ENCODE results near the gene CELF2.

The CELF2 gene

GRCh38 chr10:11255156-11255555 is 237.5 kb downstream of the CELF2 start:
- DNase-seq = no peak

- peak; percentile 1 for DNase-seq
Observed at GRCh38 chr10:11255796-11256444, 238.2 kb downstream of the CELF2 start.

GRCh38 chr10:11256896-11257295 is 239.2 kb downstream of the CELF2 start:
- DNase-seq = no peak

DNA sequence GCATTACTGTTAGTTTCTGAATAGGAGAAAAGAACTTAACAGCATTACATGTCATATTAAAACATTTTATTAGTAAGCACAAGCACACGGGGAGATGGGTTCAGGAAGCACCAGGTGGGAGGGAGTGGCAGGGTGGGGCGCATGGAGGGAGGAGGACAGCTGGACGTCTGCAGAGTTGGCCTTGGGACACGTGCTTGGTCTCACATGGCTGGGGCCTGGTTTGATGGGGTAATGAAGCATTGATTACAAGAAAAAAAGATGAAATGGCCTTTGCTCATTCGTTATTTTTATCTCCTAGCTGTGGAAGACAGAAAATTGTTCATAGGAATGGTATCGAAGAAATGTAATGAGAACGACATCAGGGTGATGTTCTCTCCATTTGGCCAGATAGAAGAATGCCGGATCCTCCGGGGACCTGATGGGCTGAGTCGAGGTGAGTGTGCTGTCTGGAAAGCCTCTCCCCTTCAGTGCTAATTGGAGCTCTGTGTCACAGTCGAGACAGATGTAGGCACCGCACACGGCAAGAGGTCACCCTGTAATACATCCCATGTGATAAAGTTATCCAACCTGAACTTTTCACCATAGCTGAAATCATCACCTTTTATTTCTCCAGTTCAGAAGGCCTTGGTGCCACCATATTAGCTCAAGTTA is 239.9 kb downstream of the CELF2 start:
- DNase-seq = no peak

- DNase-seq = no peak
Observed at GRCh38 chr10:11260170-11260569, 242.5 kb downstream of the CELF2 start.

GRCh38 chr10:11261143-11261542 is 243.5 kb downstream of the CELF2 start:
- DNase-seq = no peak

DNA sequence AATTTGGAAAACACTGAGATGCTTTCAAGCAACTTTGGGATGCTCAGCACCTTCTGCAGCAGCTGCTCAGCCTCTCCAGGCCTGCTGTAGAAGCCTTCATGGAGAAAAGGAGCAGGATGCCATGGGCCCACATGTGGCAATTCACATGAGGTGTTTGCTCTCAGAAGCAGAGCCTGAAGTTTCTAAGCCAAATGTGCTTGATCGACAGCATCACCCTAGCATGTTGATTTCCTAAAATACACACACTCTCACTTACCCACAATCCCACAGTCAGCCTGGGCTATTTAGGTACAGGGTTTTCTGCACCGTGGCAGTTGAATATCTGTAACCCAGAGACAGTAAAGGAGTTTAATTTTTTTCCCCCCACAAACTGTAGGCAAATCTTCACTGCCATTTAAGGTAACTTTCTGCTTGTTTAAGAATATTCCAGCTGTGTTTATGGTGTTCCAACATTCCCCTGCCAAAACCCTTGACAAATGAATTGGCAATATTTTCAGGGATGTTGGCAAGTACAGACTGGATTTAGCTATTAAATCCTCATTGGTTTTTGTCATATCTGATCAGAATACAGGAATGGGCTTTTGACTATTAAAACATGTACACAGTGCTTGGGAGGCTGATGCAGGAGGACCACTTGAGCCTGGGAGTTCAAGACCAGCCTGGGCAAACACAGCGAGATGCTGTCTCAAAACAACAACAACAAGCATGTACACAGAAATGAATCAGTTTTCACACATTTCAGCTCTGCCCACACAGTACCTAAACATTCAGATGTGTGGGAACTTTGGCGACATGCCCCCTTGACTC is 244.2 kb downstream of the CELF2 start:
- DNase-seq = no peak

GRCh38 chr10:11262494-11263345 is 245.0 kb downstream of the CELF2 start:
- no peak for DNase-seq

DNA sequence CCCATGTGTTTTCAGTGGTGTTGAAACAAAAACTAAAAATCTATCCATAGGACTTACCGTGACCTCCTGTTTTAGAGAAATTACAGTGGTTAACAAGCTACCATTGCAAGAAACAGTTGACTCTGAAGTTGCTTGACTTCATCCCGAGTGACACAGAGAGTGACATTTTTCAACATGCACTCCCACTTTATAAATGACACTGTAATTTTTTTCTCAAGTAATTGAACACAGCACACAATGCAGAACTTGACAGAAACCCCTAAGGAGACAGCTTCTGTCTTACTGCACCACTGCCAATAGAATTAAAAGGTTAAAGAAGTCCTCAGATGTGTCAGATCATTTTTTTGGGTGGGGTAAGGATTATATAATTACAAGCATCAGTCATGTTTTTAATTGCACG is 246.1 kb downstream of the CELF2 start:
- no peak for DNase-seq

- DNase-seq = no peak
Observed at GRCh38 chr10:11264296-11265048, 246.8 kb downstream of the CELF2 start.

- DNase-seq = no peak
Observed at GRCh38 chr10:11265484-11265883, 247.8 kb downstream of the CELF2 start.

GRCh38 chr10:11266426-11266825 is 248.8 kb downstream of the CELF2 start:
- DNase-seq = no peak

DNA sequence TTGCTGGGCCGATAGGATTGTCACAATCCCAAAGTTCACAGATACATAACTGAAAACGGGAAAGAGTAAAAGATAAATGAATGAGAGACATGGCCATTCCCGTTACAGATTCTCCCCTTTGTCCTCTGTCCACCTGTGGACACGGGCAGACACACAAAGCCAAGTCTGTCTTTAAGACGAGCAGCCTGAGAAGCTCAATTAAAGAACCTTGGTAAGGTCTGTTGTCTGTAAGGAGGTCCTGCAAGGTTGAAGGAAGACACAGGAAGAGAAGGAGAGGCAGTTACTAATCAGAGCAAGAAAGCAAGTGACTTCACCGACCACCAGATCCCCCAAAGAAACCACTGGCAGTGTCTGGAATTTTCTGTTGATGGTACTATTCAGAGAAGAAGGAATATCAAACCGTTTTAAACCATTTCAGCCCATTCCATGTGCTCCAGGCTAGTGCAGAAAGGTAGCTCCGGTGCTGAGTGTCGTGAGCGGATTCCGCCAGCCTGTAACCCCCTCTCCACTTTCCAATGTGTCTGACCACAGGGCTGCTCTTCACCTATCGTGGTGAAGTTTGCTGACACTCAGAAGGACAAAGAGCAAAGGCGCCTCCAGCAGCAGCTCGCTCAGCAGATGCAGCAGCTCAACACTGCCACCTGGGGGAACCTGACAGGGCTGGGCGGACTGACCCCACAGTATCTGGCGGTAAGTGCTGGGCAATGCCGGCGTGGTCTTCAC is 252.6 kb downstream of the CELF2 start:
- DNase-seq = peak; percentile 1

DNA sequence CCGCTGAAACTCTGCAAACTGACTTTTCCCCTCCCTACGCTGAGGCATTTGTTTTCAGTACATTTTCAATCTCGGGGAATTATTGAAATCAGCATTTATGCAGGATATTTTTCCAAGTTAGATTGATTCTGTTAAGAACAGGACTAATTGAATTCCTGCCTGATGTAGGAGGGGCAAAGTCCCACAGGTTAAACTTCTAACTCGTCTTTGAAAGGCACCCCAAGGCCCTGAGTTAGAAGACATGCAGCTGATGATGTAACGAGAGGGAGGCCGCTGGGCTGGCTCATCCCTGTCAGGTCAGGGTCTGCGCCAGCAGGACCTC is 253.1 kb downstream of the CELF2 start:
- DNase-seq = no peak

DNA sequence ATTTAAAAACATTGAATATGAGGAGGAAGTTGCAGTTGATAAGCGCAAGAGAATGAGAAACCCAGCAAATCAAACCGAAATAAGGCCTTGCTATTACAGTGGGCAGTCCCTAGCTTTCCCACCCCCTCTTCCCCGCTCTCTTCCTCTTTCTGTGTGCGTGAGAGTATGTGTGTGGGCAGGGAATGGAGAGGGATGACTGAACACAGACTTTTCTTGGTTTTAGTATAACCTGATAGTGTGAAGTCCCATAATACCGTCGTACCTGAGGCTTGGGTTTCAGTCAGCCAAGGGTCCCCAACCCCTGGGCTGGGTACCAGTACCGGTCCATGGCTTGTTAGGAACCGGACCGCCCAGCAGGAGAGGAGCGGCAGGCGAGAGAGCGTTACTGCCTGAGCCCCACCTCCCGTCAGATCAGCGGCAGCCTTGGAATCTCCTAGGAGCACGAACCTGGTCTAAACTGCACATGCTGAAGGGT is 255.3 kb downstream of the CELF2 start:
- no peak for DNase-seq

DNA sequence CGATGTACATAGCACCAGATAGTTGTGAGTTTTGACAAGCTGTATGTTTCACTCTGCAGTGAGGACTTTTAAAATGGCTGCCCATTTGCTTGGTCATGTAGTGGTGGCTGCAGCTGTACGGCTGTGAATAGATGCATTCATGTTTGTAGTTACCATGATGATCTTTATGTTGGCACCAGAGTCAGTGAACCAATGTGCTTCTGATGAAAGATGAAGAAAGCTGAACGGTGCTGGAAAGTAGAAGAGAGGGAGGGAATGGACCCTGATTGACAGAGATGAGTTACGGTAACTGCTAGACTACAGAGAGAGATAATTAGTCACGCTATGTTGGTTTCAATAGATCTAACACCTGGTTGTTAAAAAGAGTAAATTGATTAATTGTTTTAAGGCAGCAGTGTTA is 256.8 kb downstream of the CELF2 start:
- no peak for DNase-seq

- DNase-seq = no peak
Observed at GRCh38 chr10:11275651-11276050, 258.0 kb downstream of the CELF2 start.

- no peak for DNase-seq
Observed at GRCh38 chr10:11276449-11276990, 258.8 kb downstream of the CELF2 start.

GRCh38 chr10:11279314-11279713 is 261.6 kb downstream of the CELF2 start:
- no peak for DNase-seq

GRCh38 chr10:11280187-11280932 is 262.7 kb downstream of the CELF2 start:
- no peak for DNase-seq

GRCh38 chr10:11282156-11282555 is 264.5 kb downstream of the CELF2 start:
- no peak for DNase-seq

All from NCI-H2029 (cell line).